ENCODE measurements around the gene DENND4C.
"Not testable (repeated sequence)": the region's sequence is repeated elsewhere in the genome, so short reads cannot be mapped to it uniquely, and the experiment has no call there.

DENND4C gene

GRCh38 chr9:19230355-19231125, at the start of gene DENND4C:
TSS of gene DENND4C (plus strand) at chr9:19230693. CDS start at chr9:19276175, 45,482 bp downstream.
- peak; percentile 62 for DNase-seq

GRCh38 chr9:19180991-19181390, 49.5 kb upstream of the DENND4C start:
- no peak for DNase-seq

GRCh38 chr9:19181561-19181960, 48.9 kb upstream of the DENND4C start:
- DNase-seq, result no peak

GRCh38 chr9:19184144-19184917, 46.2 kb upstream of the DENND4C start:
- no peak for DNase-seq

GRCh38 chr9:19185191-19185590, 45.3 kb upstream of the DENND4C start:
- DNase-seq, result no peak

GRCh38 chr9:19186232-19186631, 44.3 kb upstream of the DENND4C start:
- no peak for DNase-seq

GRCh38 chr9:19188771-19189170, 41.7 kb upstream of the DENND4C start:
- no peak for DNase-seq

GRCh38 chr9:19192202-19193028, 38.1 kb upstream of the DENND4C start:
- no peak for DNase-seq

GRCh38 chr9:19193029-19193324, 37.5 kb upstream of the DENND4C start:
- DNase-seq, result no peak

GRCh38 chr9:19193358-19193973, 37.0 kb upstream of the DENND4C start:
- not testable (repeated sequence) for DNase-seq

- DNase-seq, result no peak
Measured at GRCh38 chr9:19198406-19198805, 32.1 kb upstream of the DENND4C start.

- no peak for DNase-seq
Measured at GRCh38 chr9:19199012-19199411, 31.5 kb upstream of the DENND4C start.

- DNase-seq, result no peak
Measured at GRCh38 chr9:19200229-19200628, 30.3 kb upstream of the DENND4C start.

GRCh38 chr9:19201899-19202891, 28.3 kb upstream of the DENND4C start:
- DNase-seq, result no peak

GRCh38 chr9:19203058-19203457, 27.4 kb upstream of the DENND4C start:
- DNase-seq, result no peak

GRCh38 chr9:19208653-19209052, 21.8 kb upstream of the DENND4C start:
- no peak for DNase-seq

GRCh38 chr9:19209188-19209587, 21.3 kb upstream of the DENND4C start:
- no peak for DNase-seq

GRCh38 chr9:19213823-19214222, 16.7 kb upstream of the DENND4C start:
- no peak for DNase-seq

- no peak for DNase-seq
Measured at GRCh38 chr9:19216466-19216865, 14.0 kb upstream of the DENND4C start.

- no peak for DNase-seq
Measured at GRCh38 chr9:19221326-19221725, 9.2 kb upstream of the DENND4C start.

- DNase-seq, result no peak
Measured at GRCh38 chr9:19223724-19224123, 6.8 kb upstream of the DENND4C start.

GRCh38 chr9:19224563-19224962, 5.9 kb upstream of the DENND4C start:
- DNase-seq, result no peak

All from NCI-H2029 (cell line).